HG02678 (cell line): ENCODE results near the gene CHMP6.
"Not testable (repeated sequence)": the region's sequence is repeated elsewhere in the genome, so short reads cannot be mapped to it uniquely, and the experiment has no call there.

ENCODE experiments used
- ATAC-seq: cut with Tn5 transposase; IDR thresholded peaks from one replicate; pipeline ENCODE4 v1.9.1; 2021; ENCODE audit warnings: mild to moderate bottlenecking, moderate library complexity; ENCODE audit not compliant: unreplicated experiment

The CHMP6 gene

GRCh38 chr17:81028506-81028858, 36.8 kb downstream of the CHMP6 start:
- ATAC-seq = no peak

GRCh38 chr17:81029859-81030258, 38.2 kb downstream of the CHMP6 start:
- no peak for ATAC-seq

- not testable (repeated sequence) for ATAC-seq
Measured at GRCh38 chr17:81030312-81030711, 38.7 kb downstream of the CHMP6 start.

- no peak for ATAC-seq
Measured at GRCh38 chr17:81030741-81031565, 39.3 kb downstream of the CHMP6 start.

GRCh38 chr17:81031566-81032550, 40.2 kb downstream of the CHMP6 start:
- no peak for ATAC-seq

- ATAC-seq = no peak
Measured at GRCh38 chr17:81032641-81033480, 41.2 kb downstream of the CHMP6 start.

GRCh38 chr17:81033535-81034167, 42.0 kb downstream of the CHMP6 start:
- ATAC-seq = no peak

- ATAC-seq = peak; percentile 3
Measured at GRCh38 chr17:81034168-81034777, 42.6 kb downstream of the CHMP6 start.

- peak; percentile 65 for ATAC-seq
Measured at GRCh38 chr17:81034779-81035520, 43.3 kb downstream of the CHMP6 start, which contains the start of gene BAIAP2. Gene BAIAP2, plus strand, starts transcription at chr17:81035151. Its CDS starts 104 bp downstream, at chr17:81035255.

GRCh38 chr17:81035521-81036196, 44.0 kb downstream of the CHMP6 start:
- ATAC-seq = peak; percentile 9

- ATAC-seq = no peak
Measured at GRCh38 chr17:81036197-81036941, 44.7 kb downstream of the CHMP6 start.

GRCh38 chr17:81037026-81037797, 45.6 kb downstream of the CHMP6 start:
- no peak for ATAC-seq

- ATAC-seq = no peak
Measured at GRCh38 chr17:81037798-81038733, 46.4 kb downstream of the CHMP6 start.

GRCh38 chr17:81039096-81039495, 47.5 kb downstream of the CHMP6 start:
- no peak for ATAC-seq

GRCh38 chr17:81039854-81040758, 48.5 kb downstream of the CHMP6 start:
- ATAC-seq = no peak
